ENCODE results near the gene QRFP.
"Not testable (repeated sequence)": the region's sequence is repeated elsewhere in the genome, so short reads cannot be mapped to it uniquely, and the experiment has no call there.

The QRFP gene

GRCh38 chr9:130919559-130920145, 23.0 kb upstream of the QRFP start:
- no peak for DNase-seq (ENCODE audit: low spot score)

- DNase-seq (ENCODE audit: low spot score), result no peak
These were observed 22.4 kb upstream of the QRFP start for GRCh38 chr9:130918826-130919558.

- DNase-seq (ENCODE audit: low spot score), result no peak
These were observed 21.7 kb upstream of the QRFP start for GRCh38 chr9:130918101-130918825.

- no peak for DNase-seq (ENCODE audit: low spot score)
These were observed 20.8 kb upstream of the QRFP start for GRCh38 chr9:130917168-130917960.

GRCh38 chr9:130915096-130915447, 18.5 kb upstream of the QRFP start:
- no peak for DNase-seq (ENCODE audit: low spot score)

- no peak for DNase-seq (ENCODE audit: low spot score)
These were observed 17.9 kb upstream of the QRFP start for GRCh38 chr9:130914417-130915095.

GRCh38 chr9:130913599-130914416, 17.2 kb upstream of the QRFP start:
- no peak for DNase-seq (ENCODE audit: low spot score)

GRCh38 chr9:130912932-130913598, 16.5 kb upstream of the QRFP start:
- no peak for DNase-seq (ENCODE audit: low spot score)

- no peak for DNase-seq (ENCODE audit: low spot score)
These were observed 14.8 kb upstream of the QRFP start for GRCh38 chr9:130911254-130912049.

GRCh38 chr9:130910670-130911069, 14.1 kb upstream of the QRFP start:
- DNase-seq (ENCODE audit: low spot score), result not testable (repeated sequence)

GRCh38 chr9:130910041-130910440, 13.4 kb upstream of the QRFP start:
- not testable (repeated sequence) for DNase-seq (ENCODE audit: low spot score)

GRCh38 chr9:130908878-130909355, 12.3 kb upstream of the QRFP start:
- DNase-seq (ENCODE audit: low spot score), result no peak

GRCh38 chr9:130908146-130908877, 11.7 kb upstream of the QRFP start:
- no peak for DNase-seq (ENCODE audit: low spot score)

- no peak for DNase-seq (ENCODE audit: low spot score)
These were observed 10.3 kb upstream of the QRFP start for GRCh38 chr9:130906735-130907416.

GRCh38 chr9:130905902-130906734, 9.5 kb upstream of the QRFP start:
- no peak for DNase-seq (ENCODE audit: low spot score)

GRCh38 chr9:130905125-130905901, 8.7 kb upstream of the QRFP start:
- no peak for DNase-seq (ENCODE audit: low spot score)
